AG08395 (cell line): ENCODE data around the gene SLC7A10.
"Not testable (repeated sequence)": the region's sequence is repeated elsewhere in the genome, so short reads cannot be mapped to it uniquely, and the experiment has no call there.

Source experiments
- DNase-seq: peaks from one replicate; pipeline ENCODE4 v3.0.0; 2012; ENCODE audit warnings: mixed read lengths, low spot score

Gene SLC7A10

DNA sequence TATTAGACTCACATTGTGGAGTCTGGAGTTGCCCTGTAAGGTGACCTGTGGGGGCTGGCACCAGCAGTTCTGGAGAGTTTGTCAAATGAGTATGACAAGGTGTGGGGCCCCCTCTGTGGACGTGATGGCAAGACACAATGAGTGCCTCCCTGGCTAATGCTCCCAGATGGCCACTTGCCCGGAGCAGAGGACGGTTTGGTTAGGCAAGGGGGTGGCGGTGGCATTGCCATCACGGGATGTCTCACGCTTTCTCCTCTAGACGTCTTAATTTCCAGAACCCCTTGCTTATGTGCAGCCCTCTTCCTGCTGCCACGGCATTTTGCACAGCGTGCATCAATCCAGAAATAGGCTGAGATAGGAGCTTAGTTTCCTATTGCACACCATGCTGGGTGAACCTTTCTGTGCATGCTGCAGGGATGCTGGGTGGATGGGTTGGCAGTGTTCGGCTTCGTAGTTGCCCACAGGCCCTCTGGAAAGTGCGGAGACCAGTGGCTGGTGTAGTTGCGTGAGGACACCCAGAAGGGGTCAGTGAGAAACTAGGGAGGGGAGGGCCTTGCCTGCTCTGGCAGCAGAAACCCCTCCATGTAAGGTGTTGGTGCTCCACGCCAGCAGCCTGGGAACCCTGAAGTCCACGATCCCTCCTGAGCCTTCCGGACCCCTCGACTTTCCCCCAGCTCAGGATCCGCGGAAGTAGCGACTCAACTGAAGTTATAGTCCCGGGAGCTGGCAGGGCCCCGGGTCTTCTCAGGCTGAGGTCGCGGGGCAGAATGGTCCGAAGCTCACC is 49.6 kb downstream of the SLC7A10 start:
- peak; percentile 38 for DNase-seq

DNA sequence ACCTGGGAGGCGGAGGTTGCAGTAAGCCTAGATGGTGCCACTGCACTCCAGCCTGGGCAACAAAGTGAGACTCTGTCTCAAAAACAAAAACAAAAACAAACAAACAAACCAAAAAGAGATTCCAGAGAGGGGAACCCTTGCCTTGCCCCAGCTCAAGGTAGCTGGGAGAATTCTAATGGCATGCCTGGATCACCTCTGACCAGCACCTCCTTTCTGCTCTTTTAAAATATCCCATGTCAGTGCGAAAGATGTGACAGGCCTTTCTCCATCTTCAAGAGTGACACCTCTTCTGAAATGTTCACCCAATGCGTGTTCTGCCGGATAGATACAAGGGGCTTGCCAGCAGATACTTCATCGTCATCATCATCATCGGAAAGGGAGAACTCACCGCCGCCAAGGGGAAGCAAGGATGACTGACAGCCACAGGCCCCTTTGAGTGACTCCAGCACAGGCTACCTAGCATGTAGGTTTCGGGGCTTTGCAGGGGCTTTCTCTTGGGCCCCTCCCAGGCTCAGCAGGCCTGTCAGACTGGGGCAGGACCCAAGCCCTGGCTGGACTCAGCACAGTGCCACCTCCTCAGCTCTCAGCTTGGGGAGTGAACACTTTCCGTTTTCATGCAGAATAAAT is 50.4 kb downstream of the SLC7A10 start:
- DNase-seq = no peak

DNA sequence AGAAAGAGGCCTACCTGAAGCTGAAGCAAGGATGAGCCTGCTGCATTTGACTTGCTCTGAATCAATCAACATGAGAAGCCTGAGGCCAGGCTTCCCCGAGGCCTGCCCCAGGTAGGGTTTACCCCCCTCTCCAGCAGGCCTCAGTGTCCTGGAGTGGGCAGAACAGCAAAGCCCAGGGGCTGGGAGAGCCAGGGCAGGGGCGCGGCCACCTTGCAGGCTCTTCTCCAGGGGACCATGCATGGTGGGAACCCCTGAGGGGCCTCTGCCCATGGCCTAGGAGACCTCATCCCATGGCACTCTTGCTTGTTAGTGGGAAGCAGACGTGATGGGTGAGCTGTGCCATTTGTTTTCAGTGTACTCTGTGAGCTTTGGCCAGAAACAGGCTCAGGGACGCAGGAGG is 51.5 kb downstream of the SLC7A10 start:
- no peak for DNase-seq

DNA sequence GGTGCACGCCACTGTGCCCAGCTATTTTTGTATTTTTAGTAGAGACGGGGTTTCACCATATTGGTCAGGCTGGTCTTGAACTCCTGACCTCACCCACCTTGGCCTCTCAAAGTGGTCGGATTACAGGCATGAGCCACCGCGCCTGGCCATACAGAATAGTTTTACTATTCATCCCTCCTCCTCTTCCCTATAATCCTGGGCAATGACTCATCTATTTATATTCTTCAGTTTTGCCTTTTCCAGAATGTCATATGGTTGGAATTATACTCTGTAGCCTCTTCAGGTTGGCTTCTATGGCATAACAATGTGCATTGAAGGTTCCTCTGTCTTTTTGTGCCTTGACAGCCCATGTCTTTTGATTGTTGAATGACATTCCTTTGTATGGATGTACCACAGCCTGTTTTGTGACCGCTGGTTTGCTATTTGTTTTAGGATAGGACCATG is 53.7 kb downstream of the SLC7A10 start:
- DNase-seq = peak; percentile 42

DNA sequence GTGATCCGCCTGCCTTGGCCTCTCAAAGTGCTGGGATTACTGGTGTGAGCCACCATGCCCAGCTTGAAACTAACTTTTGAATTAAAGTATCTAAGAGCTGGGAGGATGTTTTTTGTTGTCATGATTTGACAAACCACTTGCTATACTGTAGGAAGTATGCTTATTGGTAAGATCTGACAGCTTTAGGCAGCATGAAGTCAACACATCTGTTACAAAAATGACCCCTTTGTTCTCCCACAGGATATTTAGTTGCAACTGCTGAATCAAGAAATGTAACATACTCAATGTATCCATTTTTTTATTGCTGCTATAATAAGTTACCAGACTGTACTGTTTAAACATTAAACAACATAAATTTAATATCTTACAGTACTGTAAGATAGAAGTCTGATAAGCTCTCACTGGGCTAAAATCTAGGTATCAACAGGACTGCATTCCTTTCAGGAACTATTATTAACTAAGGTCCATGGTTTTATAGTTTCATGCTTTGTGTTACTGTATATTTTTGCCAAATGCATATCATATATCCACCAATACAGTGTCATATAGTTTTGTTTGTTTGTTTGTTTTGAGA is 54.3 kb downstream of the SLC7A10 start:
- no peak for DNase-seq

DNA sequence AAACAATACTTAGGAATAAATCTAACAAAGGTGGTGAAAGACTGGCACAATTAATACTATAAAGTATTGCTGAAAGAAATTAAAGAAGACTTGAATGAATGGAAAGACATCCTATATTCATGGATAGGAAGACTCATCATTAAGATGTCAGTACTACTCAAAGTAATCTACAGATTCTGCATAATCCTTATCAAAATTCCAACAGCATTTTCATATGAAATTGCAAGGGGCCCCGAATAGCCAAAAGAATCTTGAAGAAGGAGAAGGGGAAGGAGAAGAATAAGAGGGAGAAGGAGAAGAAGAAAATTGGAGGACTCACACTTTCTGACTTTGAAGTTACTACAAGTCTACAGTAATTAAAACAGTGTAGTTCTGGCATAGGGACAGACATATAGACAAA is 57.1 kb downstream of the SLC7A10 start:
- DNase-seq = no peak

DNA sequence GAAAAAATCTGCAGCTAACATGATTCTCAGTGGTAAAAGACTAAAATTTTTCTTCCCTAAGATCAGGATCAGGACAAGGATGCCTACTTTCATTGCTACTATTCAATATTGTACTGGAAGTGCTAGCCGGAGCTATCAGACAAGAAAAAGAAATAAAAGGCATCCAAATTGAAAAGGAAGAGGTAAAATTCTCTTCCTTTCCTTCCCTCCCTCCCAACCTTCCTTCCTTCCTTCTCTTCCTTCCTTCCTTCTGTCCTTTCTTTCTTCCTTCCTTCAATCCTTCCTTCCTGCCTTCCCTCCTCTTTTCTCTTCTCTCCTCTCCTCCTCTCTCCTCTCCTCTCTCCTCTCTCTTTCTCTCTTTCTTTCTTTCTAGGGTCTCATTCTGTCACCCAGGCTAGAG is 58.2 kb downstream of the SLC7A10 start:
- no peak for DNase-seq

DNA sequence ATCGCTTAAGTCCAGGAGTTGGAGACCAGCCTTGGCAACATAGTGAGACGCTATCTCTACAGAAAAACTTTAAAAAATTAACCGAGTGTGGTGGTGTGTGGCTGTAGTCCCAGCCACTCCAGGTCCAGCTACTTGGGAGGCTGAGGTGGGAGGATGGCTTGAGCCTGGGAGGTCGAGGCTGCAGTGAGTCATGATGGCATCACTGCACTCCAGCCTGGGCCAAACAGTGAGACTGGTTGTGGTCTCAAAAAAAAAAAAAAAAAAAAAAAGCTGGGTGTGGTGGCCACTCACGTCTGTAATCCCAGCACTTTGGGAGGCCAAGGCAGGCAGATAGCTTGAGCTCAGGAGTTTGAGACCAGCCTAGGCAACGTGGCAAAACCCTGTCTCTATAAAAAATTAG is 59.6 kb downstream of the SLC7A10 start:
- not testable (repeated sequence) for DNase-seq

DNA sequence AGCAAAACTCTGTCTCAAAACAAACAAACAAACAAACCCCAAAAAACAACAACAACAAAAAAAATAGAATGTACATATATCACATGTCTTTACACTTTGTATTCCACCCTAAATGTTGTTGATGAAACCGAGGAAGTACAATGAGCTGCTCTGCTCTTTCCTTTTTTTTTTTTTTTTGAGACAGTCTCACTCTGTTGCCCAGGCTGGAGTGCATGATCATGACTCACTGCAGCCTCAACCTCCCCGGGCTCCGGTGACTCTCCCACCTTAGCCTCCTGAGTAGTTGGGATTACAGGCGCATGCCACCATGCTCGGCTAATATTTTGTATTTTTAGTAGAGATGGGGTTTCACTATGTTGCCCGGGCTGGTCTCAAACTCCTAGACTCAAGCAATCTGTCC is 62.2 kb downstream of the SLC7A10 start:
- no peak for DNase-seq

DNA sequence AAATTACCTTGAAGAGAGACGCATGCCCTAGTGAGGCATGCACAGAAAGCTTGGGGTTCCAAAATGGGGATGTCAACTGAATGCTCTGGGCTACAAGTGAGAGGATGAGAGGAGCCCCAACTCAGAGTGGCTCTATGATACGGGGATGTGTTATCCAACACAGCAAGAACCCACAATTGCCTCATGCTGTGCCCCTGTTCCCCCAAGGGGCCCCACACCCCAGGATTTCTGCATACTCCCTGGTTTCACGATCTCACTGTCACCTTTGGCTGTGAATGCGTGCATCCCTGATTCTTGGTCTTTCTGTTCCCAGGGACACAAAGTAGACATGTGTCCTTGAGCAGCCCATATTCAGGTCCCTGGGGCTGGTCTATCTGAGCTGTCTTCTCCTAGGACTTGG is 64.4 kb downstream of the SLC7A10 start:
- DNase-seq = no peak

DNA sequence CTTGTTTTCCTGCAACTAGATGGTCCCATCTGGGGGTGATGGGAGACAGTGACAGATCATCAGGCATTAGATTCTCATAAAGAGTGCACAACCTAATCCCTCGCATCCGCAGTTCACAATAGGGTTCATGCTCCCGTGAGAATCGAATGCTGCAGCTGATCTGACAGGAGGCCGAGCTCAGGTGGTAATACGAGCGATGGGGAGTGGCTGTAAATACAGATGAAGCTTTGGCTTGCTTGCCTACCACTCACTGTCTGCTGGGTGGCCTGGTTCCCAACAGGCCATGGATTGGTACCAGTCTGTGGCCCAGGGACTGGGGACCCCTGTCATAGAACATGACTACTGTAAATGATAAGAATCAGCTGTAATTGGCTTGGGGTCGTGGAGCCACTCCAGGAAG is 65.8 kb downstream of the SLC7A10 start:
- DNase-seq = no peak

DNA sequence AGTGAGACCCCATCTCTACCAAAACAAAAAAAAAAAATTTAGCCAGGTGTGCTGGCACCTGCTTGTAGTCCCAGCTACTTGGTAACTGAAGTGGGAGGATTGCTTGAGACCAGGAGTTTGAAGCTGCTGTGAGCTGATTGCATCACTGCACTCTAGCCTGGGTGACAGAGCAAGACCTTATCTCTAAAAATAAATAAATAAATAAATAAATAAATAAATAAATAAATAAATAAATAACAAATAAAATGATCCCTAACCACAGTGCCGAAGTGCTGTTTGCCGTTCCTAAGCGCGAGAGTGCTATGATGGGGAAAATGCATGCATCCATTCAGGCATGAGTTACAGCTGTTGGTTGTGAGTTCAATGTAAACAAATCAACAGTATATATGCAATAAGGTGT is 66.5 kb downstream of the SLC7A10 start:
- no peak for DNase-seq
